Neural progenitor cell (in vitro differentiated cells): ENCODE data around the gene ALMS1.

Experiments
- EZH2 ChIP-seq: fragments of 200-600 bp; sonication (generic); IDR thresholded peaks from 2 replicates; pipeline ENCODE4 v1.6.1; 2017; ENCODE audit warnings: antibody characterized with exemption, mild to moderate bottlenecking, moderate library complexity
- EZH2phosphoT487 ChIP-seq: fragments of 200-600 bp; sonication (generic); IDR thresholded peaks from 2 replicates; pipeline ENCODE4 v1.6.1; 2017; ENCODE audit warnings: antibody characterized with exemption
- TF ChIP-seq, protein P1 (sequence below): fragments of 200-600 bp; sonication (generic); IDR thresholded peaks from 2 replicates; pipeline ENCODE4 v1.5.1; 2017; ENCODE audit warnings: antibody characterized with exemption, mild to moderate bottlenecking

DNA sequence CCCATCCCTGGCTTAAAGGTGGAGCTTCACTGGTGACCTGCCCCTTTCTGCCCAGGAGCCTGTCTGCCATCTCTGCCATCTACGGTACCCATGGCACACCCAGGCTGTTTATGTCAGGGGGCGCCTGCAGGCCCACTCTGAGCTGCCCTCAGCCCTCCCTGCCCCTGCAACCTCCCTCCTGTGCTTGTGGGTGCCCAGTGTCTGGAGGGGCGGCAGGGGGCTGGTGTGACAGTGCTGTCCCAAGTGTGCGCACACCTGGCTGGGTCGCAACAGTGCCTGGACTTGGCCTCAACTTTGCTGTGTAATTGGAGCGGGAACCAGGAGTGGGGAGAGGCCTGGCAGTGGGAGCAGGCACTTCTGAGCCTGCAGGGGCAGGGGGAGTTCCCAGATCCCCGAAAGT, 102.4 kb downstream of the ALMS1 start:
- TF ChIP-seq, protein P1, sequence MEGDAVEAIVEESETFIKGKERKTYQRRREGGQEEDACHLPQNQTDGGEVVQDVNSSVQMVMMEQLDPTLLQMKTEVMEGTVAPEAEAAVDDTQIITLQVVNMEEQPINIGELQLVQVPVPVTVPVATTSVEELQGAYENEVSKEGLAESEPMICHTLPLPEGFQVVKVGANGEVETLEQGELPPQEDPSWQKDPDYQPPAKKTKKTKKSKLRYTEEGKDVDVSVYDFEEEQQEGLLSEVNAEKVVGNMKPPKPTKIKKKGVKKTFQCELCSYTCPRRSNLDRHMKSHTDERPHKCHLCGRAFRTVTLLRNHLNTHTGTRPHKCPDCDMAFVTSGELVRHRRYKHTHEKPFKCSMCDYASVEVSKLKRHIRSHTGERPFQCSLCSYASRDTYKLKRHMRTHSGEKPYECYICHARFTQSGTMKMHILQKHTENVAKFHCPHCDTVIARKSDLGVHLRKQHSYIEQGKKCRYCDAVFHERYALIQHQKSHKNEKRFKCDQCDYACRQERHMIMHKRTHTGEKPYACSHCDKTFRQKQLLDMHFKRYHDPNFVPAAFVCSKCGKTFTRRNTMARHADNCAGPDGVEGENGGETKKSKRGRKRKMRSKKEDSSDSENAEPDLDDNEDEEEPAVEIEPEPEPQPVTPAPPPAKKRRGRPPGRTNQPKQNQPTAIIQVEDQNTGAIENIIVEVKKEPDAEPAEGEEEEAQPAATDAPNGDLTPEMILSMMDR = no peak
- TF ChIP-seq EZH2 (no peak), EZH2phosphoT487 (no peak)
